Camera-type eye (tissue), 1 donor: Measurements from ENCODE around the gene KLF18. TPM values are rescaled to one million over a fixed set of nuclear protein-coding genes. Genes with fewer than 3 reads are reported as not detected.

Experiments
- total RNA-seq: library from RNA; depleted of rRNA; stranded (reverse); fragments of >200 nt; gene quantifications from one replicate; pipeline ENCODE4 v1.2.3, GENCODE V29; 2014

The KLF18 gene
- not detected for total RNA-seq

GRCh38 chr1:44141531-44141930, at the start of gene KLF18:
TSS of gene KLF18 (minus strand) at chr1:44141631. CDS start at chr1:44141631, 0 bp downstream.

GRCh38 chr1:44118682-44119081, 22.7 kb downstream of the KLF18 start, which contains the start of gene KLF17:
TSS of gene KLF17 (plus strand) at chr1:44118821. CDS start at chr1:44118908, 87 bp downstream.

Other genes with a start within 250 kb of the KLF18 start
- 2.4 TPM for gene ARTN, start 207.8 kb downstream of the KLF18 start, total RNA-seq
- gene IPO13, start 194.7 kb downstream of the KLF18 start, total RNA-seq: 29.4 TPM
- 12.8 TPM for gene DPH2, start 171.6 kb downstream of the KLF18 start, total RNA-seq
- gene ATP6V0B, start 166.7 kb downstream of the KLF18 start, total RNA-seq: 76.0 TPM
- 33.9 TPM for gene B4GALT2, start 162.4 kb downstream of the KLF18 start, total RNA-seq
- 4.3 TPM for gene CCDC24, start 150.0 kb downstream of the KLF18 start, total RNA-seq
- 35.0 TPM for gene SLC6A9, start 110.2 kb downstream of the KLF18 start, total RNA-seq
- gene KLF17, start 22.8 kb downstream of the KLF18 start, total RNA-seq: not detected
- gene DMAP1, start 71.8 kb upstream of the KLF18 start, total RNA-seq: 52.7 TPM
- gene ERI3, start 213.6 kb upstream of the KLF18 start, total RNA-seq: 54.4 TPM